A549 (cell line): Measurements from ENCODE around the gene NPTXR. TPM values are rescaled to one million over a fixed set of nuclear protein-coding genes. Genes with fewer than 3 reads are reported as not detected.

Experiments used
- ATAC-seq, 2 experiments: fragments of 200-7000 bp in 1 of 2; fragments of >200 bp in 1 of 2; cut with Nextera tagmentation in 1 of 2; cut with Tn5 transposase in 1 of 2; 3 replicates each; pipeline versions ENCODE4 v1.8.0 to v1.9.1; 2018 to 2020; ENCODE audit warnings: mild to moderate bottlenecking in 1 of 2, moderate library complexity in 1 of 2
- CTCF ChIA-PET: fragments of 300-600 bp; sonication (Branson Sonifier 250); formaldehyde crosslinking; extraction: SDS; loops from one replicate; lab custom pipeline; 2021; ENCODE audit warnings: antibody characterized with exemption, inconsistent platforms; lab: Yijun Ruan, JAX
- POLR2A ChIA-PET: fragments of 350-600 bp; formaldehyde crosslinking; extraction: SDS; loops from one replicate; lab custom pipeline; 2021; ENCODE audit warnings: antibody characterized with exemption, inconsistent platforms; lab: Yijun Ruan, JAX
- DNase-seq, 2 experiments: peaks; one replicate each; pipeline versions ENCODE4 v3.0.0 to v3.0.0-alpha.2; 2011 to 2016; ENCODE audit warnings: low read depth in 1 of 2, low spot score in 1 of 2
- FAIRE-seq: peaks from 2 replicates; lab custom pipeline; 2011; peaks lifted over from hg19 to GRCh38; lab: Jason Lieb, UNC
- H3K27ac ChIP-seq, 2 experiments: fragments of >200 bp; sonication (Bioruptor Twin); formaldehyde crosslinking; 3 replicates each; pipeline ENCODE4 v1.5.1; 2016 to 2017
- H3K4me1 ChIP-seq: fragments of >200 bp; sonication (Bioruptor Twin); formaldehyde crosslinking; 3 replicates; pipeline ENCODE4 v1.6.1; 2016
- H3K4me2 ChIP-seq: fragments of >200 bp; sonication (Bioruptor Twin); formaldehyde crosslinking; 3 replicates; pipeline ENCODE4 v1.6.1; 2016
- H3K4me3 ChIP-seq: fragments of >200 bp; sonication (Bioruptor Twin); formaldehyde crosslinking; 3 replicates; pipeline ENCODE4 v1.5.1; 2016
- H3K9me3 ChIP-seq: fragments of >200 bp; sonication (Bioruptor Twin); formaldehyde crosslinking; 3 replicates; pipeline ENCODE4 v1.6.1; 2016
- BHLHE40 ChIP-seq: IDR thresholded peaks from 2 replicates; pipeline ENCODE4 v1.6.1; 2012; ENCODE audit warnings: low read depth, low read length, inconsistent platforms
- CBX2 ChIP-seq: fragments of 200-600 bp; sonication (generic); IDR thresholded peaks from 2 replicates; pipeline ENCODE4 v1.6.1; 2016; ENCODE audit warnings: low read depth, mild to moderate bottlenecking, borderline replicate concordance
- CEBPB ChIP-seq, 2 experiments: fragments of >200 bp in 1 of 2; sonication (Bioruptor Twin) in 1 of 2; formaldehyde crosslinking in 1 of 2; IDR thresholded peaks; 2 replicates each; pipeline ENCODE4 v1.6.1; 2012 to 2016
- CHD2 ChIP-seq: fragments of 150-350 bp; IDR thresholded peaks from 2 replicates; pipeline ENCODE4 v1.6.1; 2014; ENCODE audit warnings: low read length; ENCODE audit not compliant: partially characterized antibody
- CHD4 ChIP-seq: fragments of 200-600 bp; sonication (generic); IDR thresholded peaks from 2 replicates; pipeline ENCODE4 v1.6.1; 2016; ENCODE audit warnings: antibody characterized with exemption, mild to moderate bottlenecking, borderline replicate concordance
- CTCF ChIP-seq: fragments of >200 bp; sonication (Bioruptor Twin); formaldehyde crosslinking; IDR thresholded peaks from 3 replicates; pipeline ENCODE4 v1.5.1; 2016
- EHMT2 ChIP-seq: fragments of 200-600 bp; sonication (generic); IDR thresholded peaks from 2 replicates; pipeline ENCODE4 v1.6.1; 2016; ENCODE audit warnings: antibody characterized with exemption, low read depth, mild to moderate bottlenecking, moderate library complexity
- EP300 ChIP-seq, 2 experiments: fragments of >200 bp; sonication (Bioruptor Twin); formaldehyde crosslinking; IDR thresholded peaks; 2 replicates in 1 of 2; 3 replicates in 1 of 2; pipeline ENCODE4 v1.6.1; 2016 to 2017
- ESRRA ChIP-seq: fragments of 150-350 bp; IDR thresholded peaks from 2 replicates; pipeline ENCODE4 v1.6.1; 2014; ENCODE audit warnings: mild to moderate bottlenecking, low read length, borderline replicate concordance
- FOSL2 ChIP-seq, 2 experiments: fragments of 450-650 bp in 1 of 2; fragments of >200 bp in 1 of 2; sonication (Bioruptor Twin) in 1 of 2; formaldehyde crosslinking; IDR thresholded peaks; 2 replicates each; pipeline versions ENCODE4 v1.5.0 to v1.6.1; 2016 to 2020; ENCODE audit warnings: mild to moderate bottlenecking in 1 of 2, moderate library complexity in 1 of 2
- FOXS1 ChIP-seq: fragments of 250-450 bp; sonication (Bioruptor Pico); IDR thresholded peaks from 2 replicates; pipeline ENCODE4 v1.5.0; 2020; ENCODE audit warnings: mild to moderate bottlenecking, moderate library complexity
- HEYL ChIP-seq: fragments of 250-450 bp; sonication (Bioruptor Pico); IDR thresholded peaks from 2 replicates; pipeline ENCODE4 v1.8.0; 2021; ENCODE audit warnings: mild to moderate bottlenecking, moderate library complexity
- HOXB5 ChIP-seq: fragments of 250-450 bp; sonication (Bioruptor Pico); IDR thresholded peaks from 2 replicates; pipeline ENCODE4 v1.5.0; 2020; ENCODE audit warnings: mild to moderate bottlenecking, moderate library complexity
- KDM1A ChIP-seq: fragments of 200-600 bp; sonication (generic); IDR thresholded peaks from 2 replicates; pipeline ENCODE4 v1.6.1; 2016; ENCODE audit warnings: low read depth, mild to moderate bottlenecking
- KDM5A ChIP-seq: fragments of 200-600 bp; sonication (generic); IDR thresholded peaks from 2 replicates; pipeline ENCODE4 v1.6.1; 2016; ENCODE audit warnings: antibody characterized with exemption, mild to moderate bottlenecking
- MAZ ChIP-seq: fragments of 150-350 bp; IDR thresholded peaks from 2 replicates; pipeline ENCODE4 v1.6.1; 2014; ENCODE audit warnings: antibody characterized with exemption, low read depth, low read length, borderline replicate concordance
- NFE2L2 ChIP-seq: fragments of 150-350 bp; conservative IDR thresholded peaks from 2 replicates; pipeline ENCODE4 v1.6.1; 2014; ENCODE audit warnings: low read length
- NPAS2 ChIP-seq: fragments of 250-450 bp; sonication (Bioruptor Pico); IDR thresholded peaks from 2 replicates; pipeline ENCODE4 v1.8.0; 2022; ENCODE audit warnings: mild to moderate bottlenecking, moderate library complexity, borderline replicate concordance
- POLR2AphosphoS2 ChIP-seq: conservative IDR thresholded peaks from 2 replicates; pipeline ENCODE4 v1.6.1; 2012; ENCODE audit warnings: low read length, improper control_type of control experiment, inconsistent platforms
- RARB ChIP-seq: fragments of 250-450 bp; sonication (Bioruptor Pico); IDR thresholded peaks from 2 replicates; pipeline ENCODE4 v1.8.0; 2021; ENCODE audit warnings: mild to moderate bottlenecking, moderate library complexity
- RCOR1 ChIP-seq: fragments of 150-350 bp; IDR thresholded peaks from 2 replicates; pipeline ENCODE4 v1.6.1; 2014; ENCODE audit warnings: antibody characterized with exemption, low read length, low read depth
- RFX5 ChIP-seq: fragments of 450-650 bp; IDR thresholded peaks from 2 replicates; pipeline ENCODE4 v1.7.1; 2014; ENCODE audit warnings: antibody characterized with exemption, mild to moderate bottlenecking, moderate library complexity
- SMC3 ChIP-seq: fragments of >200 bp; sonication (Bioruptor Twin); formaldehyde crosslinking; IDR thresholded peaks from 3 replicates; pipeline ENCODE4 v1.6.1; 2018; ENCODE audit warnings: inconsistent platforms
- TP53 ChIP-seq: fragments of 250-450 bp; sonication (Bioruptor Pico); IDR thresholded peaks from 2 replicates; pipeline ENCODE4 v1.5.0; 2021; ENCODE audit warnings: mild to moderate bottlenecking, moderate library complexity
- USF2 ChIP-seq: fragments of 450-650 bp; IDR thresholded peaks from 2 replicates; pipeline ENCODE4 v1.6.1; 2014; ENCODE audit warnings: antibody characterized with exemption
- ZFP36 ChIP-seq: fragments of 450-650 bp; IDR thresholded peaks from 2 replicates; pipeline ENCODE4 v1.6.1; 2014; ENCODE audit warnings: borderline replicate concordance; ENCODE audit not compliant: partially characterized antibody
- WGBS: methylation state at CpG from one replicate; pipeline ENCODE4 v1.1.6; 2017; ENCODE audit errors: missing lambda C conversion rate; 5-methylcytosine and 5-hydroxymethylcytosine counted together
- polyA plus RNA-seq, 4 experiments: library from polyadenylated mRNA; depleted of rRNA in 3 of 4; stranded (reverse); fragments of >200 nt; fragmentation: RNase III in 1 of 4; extraction: RNeasy Plus Mini Kit Qiagen cat#74134 plus additional on column Dnase treatment in 1 of 4; gene quantifications; 2 replicates in 3 of 4; 3 replicates in 1 of 4; pipeline ENCODE4 v1.2.3, GENCODE V29; 2011 to 2017

Gene NPTXR
- polyA plus RNA-seq, 2 of the 4 experiments (the other 2 are of a cell fraction): 3.3 to 15.3 TPM

- Histone ChIP-seq H3K27ac (no peak overlapping the region), H3K4me3 (no peak overlapping the region), H3K9me3 (no peaks in the 10 kb centered on the region), H3K4me1 (0 out of 3 replicates have a peak, but pooled peaks cover 2% of the 10 kb centered on the region), H3K4me2 (no peak overlapping the region)
- ATAC-seq (no peak), DNase-seq (no peak), FAIRE-seq (no peak)
- TF ChIP-seq USF2: no peak
- TF ChIP-seq FOXS1 (CRISPR knock-in tag): no peak
- no peak for TF ChIP-seq RARB (CRISPR knock-in tag)
- no peak for TF ChIP-seq TP53
- TF ChIP-seq CHD2: no peak
- no peak for TF ChIP-seq CTCF
- TF ChIP-seq KDM1A: no peak
- TF ChIP-seq CBX2: no peak
- TF ChIP-seq NPAS2: no peak
- no peak for TF ChIP-seq ESRRA
- TF ChIP-seq RFX5: no peak
- no peak for TF ChIP-seq HOXB5 (CRISPR knock-in tag)
- TF ChIP-seq CHD4: no peak
- no peak for TF ChIP-seq BHLHE40
- TF ChIP-seq EHMT2: no peak
- ChIA-PET POLR2A (no interaction called here), CTCF (interaction anchor here (0.8 kb wide), 1 partner anchor 9 kb away, joined by 3 read pairs; no protein-coding TSS in a partner anchor)
- WGBS: 76% methylated on average over 8 of the region's 9 CpGs
Measured at GRCh38 chr22:38882972-38883622, 39.3 kb upstream of the NPTXR start.

- no peak for DNase-seq
- ChIA-PET POLR2A (no interaction called here), CTCF (interaction anchor here (1.0 to 1.9 kb wide), 2 partner anchors 9 to 46 kb away, joined by 3 to 7 read pairs; no protein-coding TSS in a partner anchor)
- H3K4me3 ChIP-seq: no peak overlapping the region
- FAIRE-seq: no peak
- TF ChIP-seq CEBPB (IDR thresholded peaks at IDR 0.05): no peak
- no peak for TF ChIP-seq SMC3
- TF ChIP-seq CHD2: no peak
- no peak for TF ChIP-seq CBX2
- no peak for TF ChIP-seq RCOR1
- TF ChIP-seq KDM5A: no peak
- no peak for TF ChIP-seq EP300 (IDR thresholded peaks at IDR 0.05)
- no peak for TF ChIP-seq BHLHE40
- no peak for TF ChIP-seq NFE2L2
- no peak for TF ChIP-seq HEYL (CRISPR knock-in tag)
- TF ChIP-seq ZFP36: no peak
- TF ChIP-seq RARB (CRISPR knock-in tag): no peak
- TF ChIP-seq FOSL2 (IDR thresholded peaks at IDR 0.05): no peak
- TF ChIP-seq FOSL2 (CRISPR knock-in tag; IDR thresholded peaks at IDR 0.05): no peak
- TF ChIP-seq ESRRA: no peak
- no peak for TF ChIP-seq POLR2AphosphoS2
- no peak for TF ChIP-seq TP53
- no peak for TF ChIP-seq MAZ
- no peak for TF ChIP-seq KDM1A
- 0 out of 3 replicates have a peak, but pooled peaks cover 2% of the 10 kb centered on the region for H3K4me1 ChIP-seq
- 84% methylated on average over 8 of the region's 8 CpGs for WGBS
- H3K27ac ChIP-seq: no peak overlapping the region
- no peak overlapping the region for H3K4me2 ChIP-seq
- no peaks in the 10 kb centered on the region for H3K9me3 ChIP-seq
- ATAC-seq: no peak
Measured at GRCh38 chr22:38881997-38882879, 38.4 kb upstream of the NPTXR start.
